GM12878 (cell line): ENCODE results near the gene ACACB.

ENCODE experiments used
- BCL11A ChIP-seq: IDR thresholded peaks from 2 replicates; pipeline ENCODE4 v1.6.1; 2011; ENCODE audit warnings: low read depth, low read length
- BCLAF1 ChIP-seq: fragments of 450-650 bp; IDR thresholded peaks from 2 replicates; pipeline ENCODE4 v1.6.1; 2017; ENCODE audit warnings: antibody characterized with exemption, mild to moderate bottlenecking, moderate library complexity
- BRCA1 ChIP-seq: IDR thresholded peaks from 2 replicates; pipeline ENCODE4 v1.6.1; 2011; ENCODE audit warnings: low read depth, low read length, improper control_type of control experiment
- CREB1 ChIP-seq: IDR thresholded peaks from 2 replicates; pipeline ENCODE4 v1.6.1; 2012; ENCODE audit warnings: low read depth, mild to moderate bottlenecking, inconsistent platforms
- EZH2 ChIP-seq: IDR thresholded peaks from 2 replicates; pipeline ENCODE4 v1.6.1; 2012; ENCODE audit warnings: low read depth, mild to moderate bottlenecking, control low read depth, inconsistent platforms, low read length, borderline replicate concordance; ENCODE audit not compliant: control insufficient read depth
- GABPA ChIP-seq: IDR thresholded peaks from 2 replicates; pipeline ENCODE4 v1.6.1; 2014; ENCODE audit warnings: antibody characterized with exemption, low read depth, mild to moderate bottlenecking, inconsistent platforms
- NR2C2 ChIP-seq: IDR thresholded peaks from 2 replicates; pipeline ENCODE4 v1.6.1; 2011; ENCODE audit warnings: borderline replicate concordance, low read depth; ENCODE audit not compliant: control insufficient read depth, insufficient read length
- POLR2A ChIP-seq: IDR thresholded peaks from 2 replicates; pipeline ENCODE4 v1.6.1; 2011; ENCODE audit warnings: low read depth, mild to moderate bottlenecking, low read length
- RB1 ChIP-seq: fragments of 450-650 bp; formaldehyde crosslinking; IDR thresholded peaks from 2 replicates; pipeline ENCODE4 v1.6.1; 2017; ENCODE audit warnings: mild to moderate bottlenecking, borderline replicate concordance
- TAF1 ChIP-seq: IDR thresholded peaks from 2 replicates; pipeline ENCODE4 v1.6.1; 2011; ENCODE audit warnings: mild to moderate bottlenecking, low read depth, low read length, borderline replicate concordance
- TF ChIP-seq, protein P1 (sequence below), 3 experiments: IDR thresholded peaks in 2 of 3; conservative IDR thresholded peaks in 1 of 3; 2 replicates each; pipeline ENCODE4 v1.5.1; 2011; ENCODE audit warnings: low read depth in 3 of 3, low read length in 3 of 3, mild to moderate bottlenecking in 3 of 3, control low read depth in 2 of 3, moderate library complexity in 2 of 3, inconsistent platforms in 1 of 3, mixed read lengths in 1 of 3; ENCODE audit not compliant: control insufficient read depth in 2 of 3, insufficient read depth in 1 of 3; ENCODE audit errors: extremely low read depth in 1 of 3

- TF ChIP-seq BCLAF1 (no peak), GABPA (no peak), BRCA1 (no peak), POLR2A (no peak), CREB1 (no peak), EZH2 (no peak), RB1 (no peak), NR2C2 (no peak), TAF1 (no peak), BCL11A (no peak)
- TF ChIP-seq, protein P1, sequence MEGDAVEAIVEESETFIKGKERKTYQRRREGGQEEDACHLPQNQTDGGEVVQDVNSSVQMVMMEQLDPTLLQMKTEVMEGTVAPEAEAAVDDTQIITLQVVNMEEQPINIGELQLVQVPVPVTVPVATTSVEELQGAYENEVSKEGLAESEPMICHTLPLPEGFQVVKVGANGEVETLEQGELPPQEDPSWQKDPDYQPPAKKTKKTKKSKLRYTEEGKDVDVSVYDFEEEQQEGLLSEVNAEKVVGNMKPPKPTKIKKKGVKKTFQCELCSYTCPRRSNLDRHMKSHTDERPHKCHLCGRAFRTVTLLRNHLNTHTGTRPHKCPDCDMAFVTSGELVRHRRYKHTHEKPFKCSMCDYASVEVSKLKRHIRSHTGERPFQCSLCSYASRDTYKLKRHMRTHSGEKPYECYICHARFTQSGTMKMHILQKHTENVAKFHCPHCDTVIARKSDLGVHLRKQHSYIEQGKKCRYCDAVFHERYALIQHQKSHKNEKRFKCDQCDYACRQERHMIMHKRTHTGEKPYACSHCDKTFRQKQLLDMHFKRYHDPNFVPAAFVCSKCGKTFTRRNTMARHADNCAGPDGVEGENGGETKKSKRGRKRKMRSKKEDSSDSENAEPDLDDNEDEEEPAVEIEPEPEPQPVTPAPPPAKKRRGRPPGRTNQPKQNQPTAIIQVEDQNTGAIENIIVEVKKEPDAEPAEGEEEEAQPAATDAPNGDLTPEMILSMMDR (IDR thresholded peaks at IDR 0.05 in 2 of 3, conservative IDR thresholded peaks at IDR 0.05 in 1 of 3; ENCODE audit: control insufficient read depth in 2 of 3, extremely low read depth in 1 of 3, insufficient read depth in 1 of 3, low read depth in 3 of 3, low read length in 3 of 3) = no peak
These were observed 165.1 kb downstream of the ACACB start for GRCh38 chr12:109281452-109281851.
